Measurements from ENCODE around the gene CAMTA1.

GRCh38 chr1:6991266-6991665 is 206.0 kb downstream of the CAMTA1 start:
- no peak for TF ChIP-seq EZH2 (IDR thresholded peaks at IDR 0.05)
- TF ChIP-seq CTCF (IDR thresholded peaks at IDR 0.05): no peak

Data from neural progenitor cell (in vitro differentiated cells).